ENCODE results near the gene MAML1. TPM values are rescaled to one million over a fixed set of nuclear protein-coding genes. Genes with fewer than 3 reads are reported as not detected.

The MAML1 gene
- total and polyA plus RNA-seq, 5 experiments from 2014 or later = 2.8 to 48.5 (median 9.6) TPM

GRCh38 chr5:179823937-179824744 lies 91.5 kb downstream of the MAML1 start:
- peaks cover 33 to 56% (median 50%) of the 10 kb centered on the region in 4 donors for H3K4me1 Mint-ChIP-seq
- DNase-seq = no peak
- H3K27ac Mint-ChIP-seq = peak overlapping the region in 4 of 10 donors; percentile 44 to 89 (median 76)
- no peak for ATAC-seq
- no peaks in the 10 kb centered on the region for H3K9me3 Mint-ChIP-seq
- H3K27me3 Mint-ChIP-seq = peaks cover 0 to 2% (median 0%) of the 10 kb centered on the region in 5 donors
- H3K4me3 Mint-ChIP-seq = peak overlapping the region in 4 of 10 donors; percentile 4 to 52 (median 28)
- peaks cover 0 to 64% (median 10%) of the 10 kb centered on the region in 3 donors for H3K36me3 Mint-ChIP-seq
- POLR2A ChIA-PET = interaction anchor here (0.6 to 6.8 kb wide), 7 partner anchors 10 to 38 kb away, joined by 3 to 154 read pairs (median 3); partner anchors contain the start of gene MGAT4B

DNA sequence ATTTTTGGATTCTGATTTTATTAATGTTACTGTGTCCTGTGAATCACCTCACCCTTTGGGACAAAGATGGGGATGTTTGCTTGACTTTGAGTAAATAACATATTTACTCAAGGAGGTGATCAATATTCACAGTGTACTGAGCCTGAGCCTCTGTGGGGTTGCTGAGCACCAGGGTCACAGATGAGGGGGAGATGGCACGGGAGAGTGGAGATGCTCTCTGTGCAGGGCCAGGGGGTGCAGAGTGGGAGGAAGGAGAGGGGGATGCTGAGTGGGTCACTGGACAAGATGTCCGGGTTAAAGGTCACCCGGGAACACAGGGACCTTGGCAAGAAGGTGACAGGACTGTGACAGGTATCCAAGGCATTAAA lies 92.1 kb downstream of the MAML1 start:
- Mint-ChIP-seq H3K4me1 (peaks cover 30 to 51% (median 47%) of the 10 kb centered on the region in 4 donors), H3K4me3 (peak overlapping the region in 3 of 10 donors; percentile 10 to 47 (median 12)), H3K27ac (peak overlapping the region in 5 of 10 donors; percentile 44 to 89 (median 75)), H3K27me3 (peaks cover 0 to 2% (median 0%) of the 10 kb centered on the region in 5 donors), H3K36me3 (peaks cover 0 to 70% (median 10%) of the 10 kb centered on the region in 3 donors), H3K9me3 (no peaks in the 10 kb centered on the region)
- no peak for ATAC-seq
- POLR2A ChIA-PET = interaction anchor here (0.6 to 1.4 kb wide), 3 partner anchors 13 to 28 kb away, joined by 3 to 4 read pairs (median 3); no protein-coding TSS in a partner anchor
- DNase-seq = no peak

DNA sequence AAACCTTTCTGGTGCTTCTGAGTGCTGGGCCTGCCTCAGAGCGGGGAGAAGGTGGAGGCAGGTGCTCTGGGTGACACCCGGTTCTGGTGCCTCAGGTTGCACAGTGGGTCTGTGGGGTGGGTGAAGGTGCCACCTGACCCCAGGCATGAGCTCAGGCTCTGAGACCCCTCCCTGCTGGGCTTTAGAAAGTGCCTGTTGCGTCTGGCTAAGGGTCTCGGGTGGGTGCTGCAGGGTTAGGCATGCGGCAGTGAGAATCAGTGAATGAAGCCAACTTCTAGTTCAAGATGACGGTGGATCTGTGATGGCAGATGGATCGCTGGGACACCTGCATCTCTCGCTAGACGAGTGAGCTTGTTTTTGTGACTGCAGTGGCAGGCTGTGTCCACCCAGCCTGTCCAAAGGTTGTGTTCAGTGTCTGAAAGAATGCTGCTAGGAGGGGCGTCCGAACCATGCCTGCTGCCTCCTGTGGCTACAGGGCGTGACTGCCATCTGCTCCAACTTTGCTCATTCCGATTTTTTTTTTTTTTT lies 93.1 kb downstream of the MAML1 start:
- ATAC-seq = no peak
- no peak for DNase-seq
- H3K27me3 Mint-ChIP-seq = peaks cover 0 to 2% (median 0%) of the 10 kb centered on the region in 5 donors
- H3K36me3 Mint-ChIP-seq = peaks cover 0 to 79% (median 13%) of the 10 kb centered on the region in 3 donors
- H3K9me3 Mint-ChIP-seq = no peaks in the 10 kb centered on the region
- peak overlapping the region in 3 of 10 donors; percentile 8 to 55 (median 44) for H3K27ac Mint-ChIP-seq
- peaks cover 26 to 46% (median 40%) of the 10 kb centered on the region in 4 donors for H3K4me1 Mint-ChIP-seq
- POLR2A ChIA-PET = interaction anchor here (0.7 to 1.4 kb wide), 3 partner anchors 29 to 81 kb away, joined by 3 to 4 read pairs (median 3); partner anchors contain the start of gene LTC4S
- H3K4me3 Mint-ChIP-seq = no peak overlapping the region

Small RNAs within 50 kb of the gene (microRNA-seq; reads per million reads assigned to microRNA genes)
- gene MIR1229 (ENCODE audit: borderline microRNAs expressed) = 1.4 reads per million

Other genes with a start within 250 kb of the MAML1 start
- 10 to 100 TPM; 62.3 to 63.4 TPM for gene RUFY1, start 182.3 kb upstream of the MAML1 start, total RNA-seq
- gene RUFY1, start 182.3 kb upstream of the MAML1 start, polyA plus RNA-seq = 10 to 100 TPM; 27.9 to 35.3 (median 30.5) TPM
- 1,000 to 10,000 TPM; 1,803 to 1,897 TPM for gene HNRNPH1, start 109.2 kb upstream of the MAML1 start, total RNA-seq
- gene HNRNPH1, start 109.2 kb upstream of the MAML1 start, polyA plus RNA-seq = 100 to 1,000 TPM in 2 of 3 donors, 10 to 100 TPM in 1; 97.0 to 120 (median 104) TPM
- under 1 TPM in 1 of 2 experiments, not detected in 1; 0.99 TPM for gene CBY3, start 51.8 kb upstream of the MAML1 start, total RNA-seq
- under 1 TPM in 2 of 3 donors, not detected in 1; 0.62 to 0.66 TPM for gene CBY3, start 51.8 kb upstream of the MAML1 start, polyA plus RNA-seq
- 100 to 1,000 TPM; 219 to 225 TPM for gene CANX, start 33.9 kb upstream of the MAML1 start, total RNA-seq
- 100 to 1,000 TPM; 172 to 220 (median 190) TPM for gene CANX, start 33.9 kb upstream of the MAML1 start, polyA plus RNA-seq
- 1 to 10 TPM; 5.5 to 6.1 TPM for gene LTC4S, start 61.2 kb downstream of the MAML1 start, total RNA-seq
- gene LTC4S, start 61.2 kb downstream of the MAML1 start, polyA plus RNA-seq = 1 to 10 TPM; 1.5 to 2.9 (median 2.0) TPM
- gene MGAT4B, start 74.0 kb downstream of the MAML1 start, total RNA-seq = 100 to 1,000 TPM; 170 to 175 TPM
- 10 to 100 TPM in 2 of 3 donors, 1 to 10 TPM in 1; 7.8 to 20.9 (median 13.5) TPM for gene MGAT4B, start 74.0 kb downstream of the MAML1 start, polyA plus RNA-seq
- 100 to 1,000 TPM; 357 to 370 TPM for gene SQSTM1, start 88.1 kb downstream of the MAML1 start, total RNA-seq
- 100 to 1,000 TPM; 144 to 157 (median 150) TPM for gene SQSTM1, start 88.1 kb downstream of the MAML1 start, polyA plus RNA-seq
- gene MRNIP, start 126.0 kb downstream of the MAML1 start, total RNA-seq = 100 to 1,000 TPM; 119 to 122 TPM
- 10 to 100 TPM; 13.6 to 18.5 (median 15.5) TPM for gene MRNIP, start 126.0 kb downstream of the MAML1 start, polyA plus RNA-seq
- 10 to 100 TPM; 88.1 to 89.2 TPM for gene TBC1D9B, start 175.1 kb downstream of the MAML1 start, total RNA-seq
- gene TBC1D9B, start 175.1 kb downstream of the MAML1 start, polyA plus RNA-seq = 10 to 100 TPM; 11.0 to 40.6 (median 20.8) TPM

Measured in naive thymus-derived CD8-positive, alpha-beta T cell (primary cell).